Thoracic aorta (tissue), 2 donors: ENCODE data around the gene TMX3. TPM values are rescaled to one million over a fixed set of nuclear protein-coding genes. Genes with fewer than 3 reads are reported as not detected.

Experiments used
- ATAC-seq: fragments of 150-250 bp; one replicate; pipeline ENCODE4 v1.8.0; 2017; ENCODE audit warnings: low read depth; ENCODE audit not compliant: insufficient number of reproducible peaks, low FRiP score
- DNase-seq: peaks from one replicate; pipeline ENCODE4 v3.0.0-alpha.2; 2020; ENCODE audit warnings: low spot score
- H3K27ac ChIP-seq, 2 donors: fragments of 200-600 bp; sonication (generic); 1 replicate in 1 of 2; 2 replicates in 1 of 2; pipeline ENCODE4 v1.5.1; 2016; ENCODE audit warnings: mild to moderate bottlenecking in 2 of 2, moderate library complexity in 2 of 2
- H3K27me3 ChIP-seq: fragments of 200-600 bp; sonication (generic); replicated peaks from 2 replicates; pipeline ENCODE4 v1.6.0; 2016; ENCODE audit warnings: mild to moderate bottlenecking; ENCODE audit not compliant: insufficient read depth
- H3K36me3 ChIP-seq: fragments of 200-600 bp; sonication (generic); one replicate; pipeline ENCODE4 v1.5.1; 2016
- H3K4me1 ChIP-seq, 2 donors: fragments of 200-600 bp; sonication (generic); 1 replicate in 1 of 2; 2 replicates in 1 of 2; pipeline versions ENCODE4 v1.5.1 to v1.6.0; 2016; ENCODE audit warnings: low read depth in 2 of 2, mild to moderate bottlenecking in 1 of 2; ENCODE audit not compliant: control insufficient read depth in 1 of 2
- H3K4me3 ChIP-seq: fragments of 200-600 bp; sonication (generic); 2 replicates; pipeline ENCODE4 v1.5.1; 2016; ENCODE audit warnings: mild to moderate bottlenecking
- H3K9me3 ChIP-seq: fragments of 200-600 bp; sonication (generic); 2 replicates; pipeline ENCODE4 v1.5.1; 2016
- total RNA-seq, 2 donors: library from RNA; depleted of rRNA; stranded (reverse); fragments of >200 nt; gene quantifications; one replicate each; pipeline versions ENCODE4 v1.1.0 to v1.2.3, GENCODE V29; 2016
- TF ChIP-seq, protein P1 (sequence below): fragments of 200-600 bp; sonication (generic); IDR thresholded peaks from one replicate; pipeline ENCODE4 v1.5.1; 2019; ENCODE audit warnings: antibody characterized with exemption

TMX3 gene
- total RNA-seq, 2 donors from 2014 or later, result 41.3 to 57.4 TPM

DNA sequence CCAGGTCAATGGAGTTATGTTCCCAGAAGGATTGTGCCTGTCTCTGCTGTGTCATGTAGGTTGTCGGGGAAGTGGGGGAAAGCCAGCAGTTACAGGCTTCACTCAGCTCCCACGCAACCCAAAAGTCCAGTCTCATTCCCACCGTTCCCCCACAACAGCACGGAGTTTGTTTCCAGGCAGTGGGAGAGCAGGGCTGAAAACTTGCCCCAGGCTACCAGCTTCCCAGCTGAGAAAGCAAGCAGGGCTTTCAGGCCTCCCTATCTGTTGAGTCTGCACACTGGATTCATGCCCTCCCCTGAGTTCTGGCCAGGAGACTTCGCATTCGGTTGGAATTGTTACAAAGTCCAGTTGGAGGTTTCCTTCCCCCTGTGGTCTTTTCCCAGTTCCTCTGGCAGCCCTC lies 76.3 kb downstream of the TMX3 start:
- no peaks in the 10 kb centered on the region for H3K4me1 ChIP-seq
- no peaks in the 10 kb centered on the region for H3K36me3 ChIP-seq
- H3K27me3 ChIP-seq, result no peaks in the 10 kb centered on the region
- H3K4me3 ChIP-seq, result no peak overlapping the region
- no peak for ATAC-seq
- H3K9me3 ChIP-seq, result no peaks in the 10 kb centered on the region
- TF ChIP-seq, protein P1, sequence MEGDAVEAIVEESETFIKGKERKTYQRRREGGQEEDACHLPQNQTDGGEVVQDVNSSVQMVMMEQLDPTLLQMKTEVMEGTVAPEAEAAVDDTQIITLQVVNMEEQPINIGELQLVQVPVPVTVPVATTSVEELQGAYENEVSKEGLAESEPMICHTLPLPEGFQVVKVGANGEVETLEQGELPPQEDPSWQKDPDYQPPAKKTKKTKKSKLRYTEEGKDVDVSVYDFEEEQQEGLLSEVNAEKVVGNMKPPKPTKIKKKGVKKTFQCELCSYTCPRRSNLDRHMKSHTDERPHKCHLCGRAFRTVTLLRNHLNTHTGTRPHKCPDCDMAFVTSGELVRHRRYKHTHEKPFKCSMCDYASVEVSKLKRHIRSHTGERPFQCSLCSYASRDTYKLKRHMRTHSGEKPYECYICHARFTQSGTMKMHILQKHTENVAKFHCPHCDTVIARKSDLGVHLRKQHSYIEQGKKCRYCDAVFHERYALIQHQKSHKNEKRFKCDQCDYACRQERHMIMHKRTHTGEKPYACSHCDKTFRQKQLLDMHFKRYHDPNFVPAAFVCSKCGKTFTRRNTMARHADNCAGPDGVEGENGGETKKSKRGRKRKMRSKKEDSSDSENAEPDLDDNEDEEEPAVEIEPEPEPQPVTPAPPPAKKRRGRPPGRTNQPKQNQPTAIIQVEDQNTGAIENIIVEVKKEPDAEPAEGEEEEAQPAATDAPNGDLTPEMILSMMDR, result no peak
- DNase-seq, result no peak
- no peak overlapping the region for H3K27ac ChIP-seq

DNA sequence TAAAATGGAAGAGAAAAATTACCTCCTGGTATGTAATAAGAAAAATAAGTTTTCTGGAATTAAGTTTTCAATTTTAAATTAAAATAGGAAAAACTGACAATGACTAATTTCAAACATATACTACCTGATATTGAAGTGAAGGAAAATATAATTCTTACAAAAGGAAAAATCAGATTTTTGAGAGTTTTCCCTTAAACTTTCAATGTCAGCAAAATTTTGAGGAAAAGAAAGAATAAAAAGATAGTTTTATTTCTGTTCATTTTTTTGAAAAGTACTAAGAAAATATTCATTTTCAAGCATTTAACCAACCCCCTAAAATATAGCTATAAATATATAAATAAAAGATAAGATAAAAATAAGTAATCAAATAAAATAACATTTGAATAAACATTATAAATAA lies 87.1 kb downstream of the TMX3 start:
- ATAC-seq (no peak), DNase-seq (no peak)
- Histone ChIP-seq H3K4me1 (no peaks in the 10 kb centered on the region), H3K4me3 (no peak overlapping the region), H3K36me3 (no peaks in the 10 kb centered on the region), H3K27ac (no peak overlapping the region), H3K27me3 (no peaks in the 10 kb centered on the region), H3K9me3 (no peaks in the 10 kb centered on the region)
- TF ChIP-seq, protein P1, result no peak

Other genes with a start within 250 kb of the TMX3 start
- 10 to 100 TPM; 10.6 to 24.6 TPM for gene CCDC102B, start 83.0 kb upstream of the TMX3 start, total RNA-seq